Keratinocyte (primary cell): ENCODE results near the gene HEYL. TPM values are rescaled to one million over a fixed set of nuclear protein-coding genes. Genes with fewer than 3 reads are reported as not detected.

Experiments
- DNase-seq: peaks from one replicate; pipeline ENCODE4 v3.0.0-alpha.2; 2011; ENCODE audit warnings: low read depth, missing footprints, low spot score
- FAIRE-seq: peaks from 2 replicates; lab custom pipeline; 2011; peaks lifted over from hg19 to GRCh38; lab: Jason Lieb, UNC
- H2AFZ ChIP-seq: 2 replicates; pipeline ENCODE4 v1.6.0; 2012; ENCODE audit warnings: low read length, control low read depth, inconsistent platforms; ENCODE audit not compliant: control insufficient read depth
- H3K27ac ChIP-seq: 2 replicates; pipeline ENCODE4 v1.5.1; 2011; ENCODE audit warnings: low read length; ENCODE audit not compliant: control insufficient read depth, insufficient read depth
- H3K27me3 ChIP-seq: 3 replicates; pipeline ENCODE4 v1.6.0; 2011; ENCODE audit warnings: low read length; ENCODE audit not compliant: control insufficient read depth, insufficient read depth; ENCODE audit errors: extremely low read depth
- H3K36me3 ChIP-seq, 2 experiments: 2 replicates in 1 of 2; 3 replicates in 1 of 2; pipeline ENCODE4 v1.5.1; 2011; ENCODE audit warnings: low read length in 2 of 2, mild to moderate bottlenecking in 1 of 2; ENCODE audit not compliant: control insufficient read depth in 2 of 2, insufficient read depth in 2 of 2; ENCODE audit errors: extremely low read depth in 1 of 2
- H3K4me1 ChIP-seq: 3 replicates; pipeline ENCODE4 v1.5.1; 2011; ENCODE audit warnings: low read length; ENCODE audit not compliant: control insufficient read depth, insufficient read depth; ENCODE audit errors: extremely low read depth
- H3K4me2 ChIP-seq: 3 replicates; pipeline ENCODE4 v1.6.0; 2011; ENCODE audit warnings: low read depth, low read length; ENCODE audit not compliant: control insufficient read depth, insufficient read depth; ENCODE audit errors: extremely low read depth
- H3K4me3 ChIP-seq, 3 experiments: fragments of 200-600 bp in 1 of 3; sonication (generic) in 1 of 3; 2 replicates in 2 of 3; 3 replicates in 1 of 3; pipeline ENCODE4 v1.5.1; 2011 to 2016; ENCODE audit warnings: low read length in 3 of 3, mild to moderate bottlenecking in 3 of 3, control low read depth in 2 of 3, inconsistent platforms in 1 of 3, low read depth in 1 of 3, mixed read lengths in 1 of 3, mixed run types in 1 of 3, moderate library complexity in 1 of 3; ENCODE audit not compliant: control insufficient read depth in 2 of 3, insufficient read depth in 2 of 3; ENCODE audit errors: extremely low read depth in 1 of 3
- H3K79me2 ChIP-seq: 2 replicates; pipeline ENCODE4 v1.6.0; 2012; ENCODE audit warnings: low read length; ENCODE audit not compliant: control insufficient read depth, insufficient read depth
- H3K9ac ChIP-seq: 3 replicates; pipeline ENCODE4 v1.6.0; 2011; ENCODE audit warnings: low read length; ENCODE audit not compliant: control insufficient read depth, insufficient read depth; ENCODE audit errors: extremely low read depth
- H3K9me1 ChIP-seq: 3 replicates; pipeline ENCODE4 v1.6.0; 2011; ENCODE audit warnings: low read length; ENCODE audit not compliant: control insufficient read depth, insufficient read depth; ENCODE audit errors: extremely low read depth
- H3K9me3 ChIP-seq: 2 replicates; pipeline ENCODE4 v1.5.1; 2012; ENCODE audit warnings: low read depth, low read length; ENCODE audit not compliant: control insufficient read depth
- H4K20me1 ChIP-seq: 3 replicates; pipeline ENCODE4 v1.6.0; 2011; ENCODE audit warnings: low read length; ENCODE audit not compliant: control insufficient read depth, insufficient read depth; ENCODE audit errors: extremely low read depth
- CTCF ChIP-seq, 3 experiments: IDR thresholded peaks in 1 of 3; conservative IDR thresholded peaks in 1 of 3; optimal IDR thresholded peaks in 1 of 3; 2 replicates in 2 of 3; 3 replicates in 1 of 3; pipeline versions ENCODE3 to v1.5.1; 2011; ENCODE audit warnings: low read length in 3 of 3, mild to moderate bottlenecking in 3 of 3, moderate library complexity in 2 of 3, control low read depth in 1 of 3, inconsistent platforms in 1 of 3; ENCODE audit not compliant: insufficient read depth in 2 of 3; ENCODE audit errors: extremely low read depth in 1 of 3
- EZH2 ChIP-seq: IDR thresholded peaks from one replicate; pipeline ENCODE4 v1.6.1; 2012; ENCODE audit warnings: inconsistent platforms, mild to moderate bottlenecking, low read length, moderate library complexity
- dilution Hi-C: fragments of 300-500 bp; cut with MboI; formaldehyde crosslinking; loops from one replicate; pipeline ENCODE4 v1.7.0; 2020; ENCODE audit warnings: low sequenced_read_pairs; ENCODE audit not compliant: extremely low pct_ligation_motif_present
- polyA plus RNA-seq, 5 experiments: library from polyadenylated mRNA; depleted of rRNA in 3 of 5; stranded (reverse) in 3 of 5; stranded (forward) in 1 of 5; unstranded in 1 of 5; fragments of >200 nt; gene quantifications; 1 replicate in 1 of 5; 2 replicates in 3 of 5; 3 replicates in 1 of 5; pipeline versions ENCODE4 v1.2.1 to v1.2.3, GENCODE V29; 2011 to 2012; ENCODE audit warnings: missing spikeins in 2 of 5, low read depth in 1 of 5, low replicate concordance in 1 of 5

Gene HEYL
- polyA plus RNA-seq, 1 donor (not counting 4 experiments of a cell fraction or from before 2014, with no cell fraction given): not detected

- H3K9me1 ChIP-seq: no peaks in the 10 kb centered on the region
- H3K79me2 ChIP-seq: no peaks in the 10 kb centered on the region
- no peak overlapping the region for H3K4me3 ChIP-seq
- H3K9me3 ChIP-seq: no peaks in the 10 kb centered on the region
- H2AFZ ChIP-seq: no peak overlapping the region
- no peak overlapping the region for H3K4me2 ChIP-seq
- no peaks in the 10 kb centered on the region for H3K27me3 ChIP-seq
- DNase-seq (no peak), FAIRE-seq (no peak)
- no peaks in the 10 kb centered on the region for H4K20me1 ChIP-seq
- dilution Hi-C loops: no loop called here
- no peak overlapping the region for H3K27ac ChIP-seq
- H3K4me1 ChIP-seq: no peaks in the 10 kb centered on the region
- no peak for TF ChIP-seq CTCF (optimal IDR thresholded peaks at IDR 0.05 in 1 of 3, IDR thresholded peaks at IDR 0.05 in 1 of 3, conservative IDR thresholded peaks at IDR 0.05 in 1 of 3; ENCODE audit: extremely low read depth in 1 of 3, insufficient read depth in 2 of 3, low read length in 3 of 3)
- TF ChIP-seq EZH2: no peak
- no peak overlapping the region for H3K9ac ChIP-seq
- no peaks in the 10 kb centered on the region for H3K36me3 ChIP-seq
Observed at GRCh38 chr1:39615086-39615673, 24.3 kb downstream of the HEYL start.

- H3K27me3 ChIP-seq: no peaks in the 10 kb centered on the region
- H3K4me3 ChIP-seq: no peak overlapping the region
- H4K20me1 ChIP-seq: no peaks in the 10 kb centered on the region
- no peak overlapping the region for H3K27ac ChIP-seq
- no peaks in the 10 kb centered on the region for H3K4me1 ChIP-seq
- no peak overlapping the region for H3K4me2 ChIP-seq
- H3K9me3 ChIP-seq: no peaks in the 10 kb centered on the region
- H2AFZ ChIP-seq: no peak overlapping the region
- H3K36me3 ChIP-seq: no peaks in the 10 kb centered on the region
- H3K9ac ChIP-seq: no peak overlapping the region
- dilution Hi-C loops: no loop called here
- no peak for TF ChIP-seq CTCF (optimal IDR thresholded peaks at IDR 0.05 in 1 of 3, IDR thresholded peaks at IDR 0.05 in 1 of 3, conservative IDR thresholded peaks at IDR 0.05 in 1 of 3; ENCODE audit: extremely low read depth in 1 of 3, insufficient read depth in 2 of 3, low read length in 3 of 3)
- no peak for TF ChIP-seq EZH2
- no peaks in the 10 kb centered on the region for H3K79me2 ChIP-seq
- FAIRE-seq: no peak
- no peaks in the 10 kb centered on the region for H3K9me1 ChIP-seq
- no peak for DNase-seq
Observed at GRCh38 chr1:39614488-39614887, 25.0 kb downstream of the HEYL start.
